Mesothelial cell of epicardium (in vitro differentiated cells): ENCODE data around the gene ARHGAP23. TPM values are rescaled to one million over a fixed set of nuclear protein-coding genes. Genes with fewer than 3 reads are reported as not detected.

ENCODE experiments used
- DNase-seq, 2 experiments: peaks; one replicate each; pipeline ENCODE4 v3.0.0; 2021; ENCODE audit warnings: low spot score in 2 of 2; ENCODE audit not compliant: unreplicated experiment in 2 of 2
- H3K27ac Mint-ChIP-seq: 2 replicates; pipeline ENCODE4 v1.8.0; 2021; ENCODE audit warnings: mixed read lengths
- H3K27me3 Mint-ChIP-seq: 2 replicates; pipeline ENCODE4 v1.8.0; 2021; ENCODE audit warnings: low read depth, mixed read lengths
- H3K36me3 Mint-ChIP-seq: 2 replicates; pipeline ENCODE4 v1.8.0; 2021; ENCODE audit warnings: mixed read lengths
- H3K4me1 Mint-ChIP-seq: 2 replicates; pipeline ENCODE4 v1.8.0; 2021; ENCODE audit warnings: mixed read lengths
- H3K4me3 Mint-ChIP-seq: 2 replicates; pipeline ENCODE4 v1.8.0; 2021; ENCODE audit warnings: mild to moderate bottlenecking, moderate library complexity, mixed read lengths
- H3K9me3 Mint-ChIP-seq: 2 replicates; pipeline ENCODE4 v1.8.0; 2021; ENCODE audit warnings: mixed read lengths
- total RNA-seq: library from RNA; stranded (reverse); gene quantifications from 3 replicates; pipeline ENCODE4 v1.2.1, GENCODE V29; 2021
- TF ChIP-seq, protein P1 (sequence below): fragments of 200-600 bp; sonication (generic); IDR thresholded peaks from one replicate; pipeline ENCODE4 v1.5.0; 2021; ENCODE audit warnings: antibody characterized with exemption; ENCODE audit not compliant: unreplicated experiment

The ARHGAP23 gene
- total RNA-seq, 1 donor from 2014 or later: 89.1 TPM

DNA sequence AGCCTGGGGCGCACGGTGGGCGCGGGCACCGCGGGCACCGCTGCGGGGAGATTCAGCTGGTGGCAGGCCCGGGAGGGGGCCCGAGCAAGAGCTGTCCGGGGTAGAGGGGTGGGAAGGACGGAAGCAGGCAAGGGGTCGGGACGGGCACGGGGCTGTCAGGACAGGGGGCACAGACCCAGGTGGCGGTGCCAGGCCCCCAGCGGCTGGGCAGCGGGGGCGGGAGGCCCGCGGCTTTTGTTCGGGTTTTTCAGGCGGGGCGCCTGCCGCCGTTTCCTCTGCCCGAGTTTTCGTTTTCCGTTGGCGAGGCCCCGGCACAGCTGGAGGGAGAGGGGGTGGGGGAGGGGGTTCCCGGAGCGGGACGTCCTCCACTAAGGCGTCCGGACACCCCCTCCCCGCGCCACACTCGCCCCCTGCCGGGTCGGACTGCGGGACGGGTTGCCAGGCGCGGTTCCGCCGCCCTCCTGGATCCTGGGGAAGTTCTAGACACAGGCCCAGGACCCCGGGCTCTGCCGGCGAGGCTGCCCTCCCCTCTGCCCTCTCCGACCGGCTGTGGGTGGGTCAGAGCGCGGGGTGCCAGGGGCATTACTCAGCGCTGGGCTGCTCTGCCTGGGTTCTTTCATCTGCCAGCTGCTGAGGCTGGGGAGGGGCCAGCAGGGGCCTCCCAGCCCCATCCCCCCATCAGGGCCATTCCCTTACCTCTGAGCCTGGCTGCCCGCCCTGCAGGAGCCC is 543 bp downstream of the ARHGAP23 start:
- Mint-ChIP-seq H3K36me3 (no peaks in the 10 kb centered on the region), H3K27me3 (no peaks in the 10 kb centered on the region), H3K27ac (no peak overlapping the region), H3K4me3 (peak overlapping the region; percentile 66), H3K9me3 (no peaks in the 10 kb centered on the region), H3K4me1 (peaks cover 39% of the 10 kb centered on the region)
- TF ChIP-seq, protein P1, sequence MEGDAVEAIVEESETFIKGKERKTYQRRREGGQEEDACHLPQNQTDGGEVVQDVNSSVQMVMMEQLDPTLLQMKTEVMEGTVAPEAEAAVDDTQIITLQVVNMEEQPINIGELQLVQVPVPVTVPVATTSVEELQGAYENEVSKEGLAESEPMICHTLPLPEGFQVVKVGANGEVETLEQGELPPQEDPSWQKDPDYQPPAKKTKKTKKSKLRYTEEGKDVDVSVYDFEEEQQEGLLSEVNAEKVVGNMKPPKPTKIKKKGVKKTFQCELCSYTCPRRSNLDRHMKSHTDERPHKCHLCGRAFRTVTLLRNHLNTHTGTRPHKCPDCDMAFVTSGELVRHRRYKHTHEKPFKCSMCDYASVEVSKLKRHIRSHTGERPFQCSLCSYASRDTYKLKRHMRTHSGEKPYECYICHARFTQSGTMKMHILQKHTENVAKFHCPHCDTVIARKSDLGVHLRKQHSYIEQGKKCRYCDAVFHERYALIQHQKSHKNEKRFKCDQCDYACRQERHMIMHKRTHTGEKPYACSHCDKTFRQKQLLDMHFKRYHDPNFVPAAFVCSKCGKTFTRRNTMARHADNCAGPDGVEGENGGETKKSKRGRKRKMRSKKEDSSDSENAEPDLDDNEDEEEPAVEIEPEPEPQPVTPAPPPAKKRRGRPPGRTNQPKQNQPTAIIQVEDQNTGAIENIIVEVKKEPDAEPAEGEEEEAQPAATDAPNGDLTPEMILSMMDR: no peak
- no peak for DNase-seq

DNA sequence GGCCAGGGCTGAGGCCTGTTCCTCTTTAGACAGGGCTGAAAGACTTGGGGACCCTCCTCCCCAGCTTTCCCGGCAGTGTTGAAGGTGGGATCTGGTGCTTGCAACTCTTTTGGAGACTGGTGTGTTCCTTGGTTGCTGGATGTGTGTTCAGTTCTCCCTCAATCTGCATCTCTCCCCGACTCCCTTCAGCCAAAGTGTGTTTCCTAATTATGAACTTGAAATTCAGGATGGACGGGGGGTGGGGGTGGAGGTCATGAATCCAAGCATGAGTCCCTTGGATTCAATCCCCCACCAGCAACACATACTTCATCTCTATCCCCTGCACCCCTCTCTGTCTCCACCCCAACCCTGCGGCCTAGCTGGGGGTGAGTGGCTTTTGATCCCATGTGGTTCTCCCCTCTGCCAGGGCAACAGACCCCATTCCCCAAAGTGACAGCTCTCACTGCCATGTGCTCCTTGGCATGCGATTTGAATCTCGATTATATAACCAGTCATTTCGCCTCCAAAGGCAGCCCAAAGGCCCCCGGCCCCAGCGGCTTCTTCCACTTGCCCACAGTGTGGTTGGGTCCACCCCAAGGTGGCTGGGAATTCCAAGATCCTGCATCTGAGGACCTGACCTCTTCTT is 1.3 kb downstream of the ARHGAP23 start:
- DNase-seq: no peak
- H3K36me3 Mint-ChIP-seq: no peaks in the 10 kb centered on the region
- H3K9me3 Mint-ChIP-seq: no peaks in the 10 kb centered on the region
- TF ChIP-seq, protein P1: no peak
- peak overlapping the region; percentile 57 for H3K27ac Mint-ChIP-seq
- H3K27me3 Mint-ChIP-seq: no peaks in the 10 kb centered on the region
- peaks cover 40% of the 10 kb centered on the region for H3K4me1 Mint-ChIP-seq
- peak overlapping the region; percentile 66 for H3K4me3 Mint-ChIP-seq

DNA sequence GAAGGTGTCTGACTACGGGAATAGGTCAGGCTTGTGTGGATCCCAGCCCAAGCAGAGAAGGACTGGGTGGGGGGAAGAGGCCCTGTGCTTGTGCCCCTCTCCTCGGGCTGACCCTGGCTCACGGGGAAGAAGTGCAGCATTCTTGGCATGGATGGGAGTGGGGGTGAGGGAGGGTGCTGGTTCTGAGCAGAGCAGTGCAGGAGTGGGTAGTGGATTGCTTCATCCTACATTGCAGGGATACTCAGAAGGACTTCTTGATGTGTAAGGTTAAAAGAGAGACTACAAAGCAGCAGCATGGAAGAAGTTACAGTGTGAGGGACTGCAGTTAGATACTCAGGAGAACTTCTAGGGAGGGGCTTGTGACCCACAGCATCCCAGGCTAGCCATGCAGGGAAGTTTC is 2.1 kb downstream of the ARHGAP23 start:
- no peak for DNase-seq
- no peaks in the 10 kb centered on the region for H3K36me3 Mint-ChIP-seq
- H3K27ac Mint-ChIP-seq: peak overlapping the region; percentile 57
- TF ChIP-seq, protein P1: no peak
- H3K4me3 Mint-ChIP-seq: peak overlapping the region; percentile 66
- no peaks in the 10 kb centered on the region for H3K9me3 Mint-ChIP-seq
- H3K4me1 Mint-ChIP-seq: peaks cover 42% of the 10 kb centered on the region
- H3K27me3 Mint-ChIP-seq: no peaks in the 10 kb centered on the region

DNA sequence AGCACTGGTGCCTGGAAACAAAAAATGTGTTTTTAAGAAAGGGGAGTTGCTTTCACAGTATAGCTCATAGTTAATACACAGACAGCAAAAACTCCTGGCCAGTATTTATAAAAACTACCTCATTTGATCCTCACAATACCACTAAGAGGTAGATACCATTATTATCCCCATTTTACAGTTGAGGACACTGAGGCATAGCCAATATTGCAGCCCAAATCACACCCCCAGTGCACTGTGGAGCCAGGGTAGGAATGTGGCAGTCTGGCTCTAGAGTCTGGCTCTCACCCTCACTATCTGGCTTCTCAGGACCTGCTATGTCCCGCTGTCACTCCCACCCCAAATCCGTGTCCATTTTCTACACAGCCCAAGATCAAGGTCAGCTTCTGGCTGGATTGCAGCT is 2.6 kb downstream of the ARHGAP23 start:
- TF ChIP-seq, protein P1: no peak
- Mint-ChIP-seq H3K36me3 (no peaks in the 10 kb centered on the region), H3K27me3 (no peaks in the 10 kb centered on the region), H3K9me3 (no peaks in the 10 kb centered on the region), H3K4me1 (peaks cover 41% of the 10 kb centered on the region), H3K4me3 (no peak overlapping the region), H3K27ac (no peak overlapping the region)
- no peak for DNase-seq

DNA sequence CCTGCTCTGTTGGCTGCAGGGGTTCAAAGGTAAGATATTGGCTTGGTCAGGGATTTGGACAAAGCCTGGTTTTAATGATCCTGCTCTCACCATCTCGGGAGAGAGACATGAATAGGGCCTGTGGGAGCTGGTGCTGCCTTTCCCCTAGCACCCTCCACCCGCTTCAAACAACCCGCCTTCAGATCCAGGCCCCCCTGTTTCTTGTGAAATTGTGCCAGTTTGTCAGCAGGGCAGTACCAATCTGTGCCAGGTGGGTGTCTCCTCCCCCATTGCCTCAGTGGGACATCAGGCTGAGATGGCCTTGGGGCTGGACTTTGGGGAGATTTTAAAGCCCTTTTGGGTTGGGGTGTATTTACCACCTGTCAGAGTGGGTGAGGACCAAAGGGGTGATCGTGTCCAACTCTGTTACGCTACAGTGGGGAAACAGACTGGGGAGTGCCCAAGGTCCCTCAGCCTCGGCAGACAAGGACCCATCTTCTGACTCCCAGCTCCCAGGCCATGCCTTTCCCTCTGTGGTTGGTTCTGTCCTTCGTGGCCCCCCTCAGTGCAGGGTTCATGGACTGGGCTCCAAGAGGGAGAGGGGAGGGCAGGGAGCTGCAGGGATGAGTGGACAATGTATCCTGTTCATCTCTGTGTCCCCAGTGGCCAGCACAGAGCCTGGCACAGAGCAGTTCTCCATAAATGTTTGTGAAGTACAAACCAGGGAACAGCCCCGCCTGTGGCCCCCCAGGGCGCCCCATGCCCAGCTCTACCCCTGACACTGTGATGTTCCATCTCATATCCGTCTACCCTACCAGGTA is 3.3 kb downstream of the ARHGAP23 start:
- Mint-ChIP-seq H3K4me3 (no peak overlapping the region), H3K36me3 (no peaks in the 10 kb centered on the region), H3K27ac (no peak overlapping the region), H3K27me3 (no peaks in the 10 kb centered on the region), H3K4me1 (peaks cover 44% of the 10 kb centered on the region), H3K9me3 (no peaks in the 10 kb centered on the region)
- TF ChIP-seq, protein P1: no peak
- DNase-seq: no peak
